ENCODE data around the gene NGRN.

GRCh38 chr15:90307661-90308060 lies 42.2 kb downstream of the NGRN start:
- TF ChIP-seq, protein P1, sequence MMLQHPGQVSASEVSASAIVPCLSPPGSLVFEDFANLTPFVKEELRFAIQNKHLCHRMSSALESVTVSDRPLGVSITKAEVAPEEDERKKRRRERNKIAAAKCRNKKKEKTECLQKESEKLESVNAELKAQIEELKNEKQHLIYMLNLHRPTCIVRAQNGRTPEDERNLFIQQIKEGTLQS (IDR thresholded peaks at IDR 0.05; ENCODE audit: insufficient read depth, low read depth, low read length), result no peak
- TF ChIP-seq BACH1 (IDR thresholded peaks at IDR 0.05; ENCODE audit: low read length), result no peak
